ENCODE measurements around the gene SMIM17. TPM values are rescaled to one million over a fixed set of nuclear protein-coding genes. Genes with fewer than 3 reads are reported as not detected.

Gene SMIM17
- total RNA-seq, 2 experiments from 2014 or later = not detected

DNA sequence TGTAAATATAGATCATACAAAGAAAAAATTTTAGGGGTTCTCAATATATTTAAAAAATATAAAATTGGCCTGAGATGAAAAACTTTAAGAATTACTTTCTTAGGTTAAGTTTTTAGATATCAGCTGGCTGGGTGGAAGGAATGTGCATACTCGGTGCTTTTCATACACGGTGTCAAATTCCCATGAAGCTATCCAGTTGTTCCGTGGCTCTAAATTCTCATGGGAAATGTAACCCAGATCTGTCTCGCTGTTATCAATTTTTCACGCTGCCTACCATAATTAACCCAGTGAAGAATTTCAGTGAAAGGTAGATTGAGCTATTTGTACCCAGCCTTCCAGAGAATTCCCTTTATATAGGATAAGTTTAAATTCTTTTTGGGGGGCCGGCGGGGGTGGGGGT is 40.2 kb downstream of the SMIM17 start:
- TF ChIP-seq, protein P1, sequence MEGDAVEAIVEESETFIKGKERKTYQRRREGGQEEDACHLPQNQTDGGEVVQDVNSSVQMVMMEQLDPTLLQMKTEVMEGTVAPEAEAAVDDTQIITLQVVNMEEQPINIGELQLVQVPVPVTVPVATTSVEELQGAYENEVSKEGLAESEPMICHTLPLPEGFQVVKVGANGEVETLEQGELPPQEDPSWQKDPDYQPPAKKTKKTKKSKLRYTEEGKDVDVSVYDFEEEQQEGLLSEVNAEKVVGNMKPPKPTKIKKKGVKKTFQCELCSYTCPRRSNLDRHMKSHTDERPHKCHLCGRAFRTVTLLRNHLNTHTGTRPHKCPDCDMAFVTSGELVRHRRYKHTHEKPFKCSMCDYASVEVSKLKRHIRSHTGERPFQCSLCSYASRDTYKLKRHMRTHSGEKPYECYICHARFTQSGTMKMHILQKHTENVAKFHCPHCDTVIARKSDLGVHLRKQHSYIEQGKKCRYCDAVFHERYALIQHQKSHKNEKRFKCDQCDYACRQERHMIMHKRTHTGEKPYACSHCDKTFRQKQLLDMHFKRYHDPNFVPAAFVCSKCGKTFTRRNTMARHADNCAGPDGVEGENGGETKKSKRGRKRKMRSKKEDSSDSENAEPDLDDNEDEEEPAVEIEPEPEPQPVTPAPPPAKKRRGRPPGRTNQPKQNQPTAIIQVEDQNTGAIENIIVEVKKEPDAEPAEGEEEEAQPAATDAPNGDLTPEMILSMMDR (IDR thresholded peaks at IDR 0.05) = no peak
- Histone ChIP-seq H3K9me3 (ENCODE audit: control insufficient read depth in 1 of 2, insufficient read depth in 1 of 2, low read length in 2 of 2) (peaks cover 10 to 60% of the 10 kb centered on the region in 2 experiments), H3K4me3 (ENCODE audit: low read length) (no peak overlapping the region), H3K27ac (ENCODE audit: low read depth in 1 of 2, low read length in 2 of 2) (no peak overlapping the region), H3K4me1 (ENCODE audit: insufficient read depth, low read length) (no peaks in the 10 kb centered on the region), H3K27me3 (ENCODE audit: control insufficient read depth in 1 of 2, insufficient read depth in 2 of 2, low read length in 2 of 2) (no peaks in the 10 kb centered on the region), H3K36me3 (ENCODE audit: insufficient read depth, low read length) (no peaks in the 10 kb centered on the region)
- peaks cover 8% of the 10 kb centered on the region for H3K9me3 Mint-ChIP-seq
- POLR2A ChIA-PET = no interaction called here
- H3K27me3 Mint-ChIP-seq = no peaks in the 10 kb centered on the region
- intact Hi-C loops (cut with DNase I, micrococcal nuclease) = no loop called here
- no peak overlapping the region for H3K27ac Mint-ChIP-seq
- CTCF ChIA-PET = interaction anchor here (1.3 kb wide), 1 partner anchor 9 kb away, joined by 3 read pairs; no protein-coding TSS in a partner anchor
- no peak for DNase-seq
- no peak overlapping the region for H3K4me3 Mint-ChIP-seq
- peaks cover 45% of the 10 kb centered on the region for H3K36me3 Mint-ChIP-seq (ENCODE audit: low read depth)
- H3K4me1 Mint-ChIP-seq (ENCODE audit: low read depth) = no peaks in the 10 kb centered on the region
- no peak for ATAC-seq (ENCODE audit: poor library complexity)

DNA sequence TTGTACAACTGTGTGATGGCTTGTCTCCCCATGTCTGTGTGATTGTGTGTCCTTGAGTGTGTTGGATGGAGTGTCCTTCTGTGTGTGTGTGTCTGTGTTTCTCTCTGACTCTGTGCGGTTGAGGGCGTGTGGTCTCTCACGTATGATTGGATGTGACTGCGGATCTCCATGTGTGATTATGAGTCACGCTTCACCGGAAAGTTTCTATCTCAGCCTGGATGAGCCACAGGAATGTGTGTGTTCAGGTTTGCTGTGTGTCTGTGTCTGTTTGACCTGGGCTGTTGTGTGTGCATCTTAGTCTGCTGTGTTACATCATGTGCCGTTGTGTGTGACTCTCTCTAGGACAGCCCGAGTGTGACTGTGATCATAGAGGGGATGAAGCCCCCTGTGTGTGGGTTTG is 44.1 kb downstream of the SMIM17 start:
- no peak for DNase-seq
- Histone ChIP-seq H3K4me1 (ENCODE audit: insufficient read depth, low read length) (no peaks in the 10 kb centered on the region), H3K4me3 (ENCODE audit: low read length) (no peak overlapping the region), H3K36me3 (ENCODE audit: insufficient read depth, low read length) (no peaks in the 10 kb centered on the region), H3K27me3 (ENCODE audit: control insufficient read depth in 1 of 2, insufficient read depth in 2 of 2, low read length in 2 of 2) (no peaks in the 10 kb centered on the region), H3K9me3 (ENCODE audit: control insufficient read depth in 1 of 2, insufficient read depth in 1 of 2, low read length in 2 of 2) (peaks cover 21 to 53% of the 10 kb centered on the region in 2 experiments), H3K27ac (ENCODE audit: low read depth in 1 of 2, low read length in 2 of 2) (no peak overlapping the region)
- ChIA-PET POLR2A (no interaction called here), CTCF (no interaction called here)
- Mint-ChIP-seq H3K27ac (no peak overlapping the region), H3K36me3 (ENCODE audit: low read depth) (peaks cover 64% of the 10 kb centered on the region), H3K9me3 (peaks cover 14% of the 10 kb centered on the region), H3K4me1 (ENCODE audit: low read depth) (no peaks in the 10 kb centered on the region), H3K27me3 (no peaks in the 10 kb centered on the region), H3K4me3 (no peak overlapping the region)
- intact Hi-C loops (cut with DNase I, micrococcal nuclease) = no loop called here
- TF ChIP-seq, protein P1 (IDR thresholded peaks at IDR 0.05) = no peak
- no peak for ATAC-seq (ENCODE audit: poor library complexity)

- Histone ChIP-seq H3K27ac (ENCODE audit: low read depth in 1 of 2, low read length in 2 of 2) (no peak overlapping the region), H3K36me3 (ENCODE audit: insufficient read depth, low read length) (no peaks in the 10 kb centered on the region), H3K4me3 (ENCODE audit: low read length) (no peak overlapping the region), H3K9me3 (ENCODE audit: control insufficient read depth in 1 of 2, insufficient read depth in 1 of 2, low read length in 2 of 2) (peaks cover 29 to 46% of the 10 kb centered on the region in 2 experiments), H3K4me1 (ENCODE audit: insufficient read depth, low read length) (no peaks in the 10 kb centered on the region), H3K27me3 (ENCODE audit: control insufficient read depth in 1 of 2, insufficient read depth in 2 of 2, low read length in 2 of 2) (no peaks in the 10 kb centered on the region)
- DNase-seq = no peak
- Mint-ChIP-seq H3K4me3 (no peak overlapping the region), H3K36me3 (ENCODE audit: low read depth) (peaks cover 75% of the 10 kb centered on the region), H3K4me1 (ENCODE audit: low read depth) (no peaks in the 10 kb centered on the region), H3K27me3 (no peaks in the 10 kb centered on the region), H3K9me3 (peaks cover 19% of the 10 kb centered on the region), H3K27ac (no peak overlapping the region)
- CTCF ChIA-PET = no interaction called here
- TF ChIP-seq, protein P1 (IDR thresholded peaks at IDR 0.05) = no peak
- intact Hi-C loops (cut with DNase I, micrococcal nuclease) = no loop called here
- POLR2A ChIA-PET = no interaction called here
- ATAC-seq (ENCODE audit: poor library complexity) = no peak
Observed at GRCh38 chr19:56689198-56689597, 46.2 kb downstream of the SMIM17 start.
